Mucosa of descending colon (tissue), 3 donors: ENCODE measurements around the gene BTBD18. TPM values are rescaled to one million over a fixed set of nuclear protein-coding genes. Genes with fewer than 3 reads are reported as not detected.
"Not testable (repeated sequence)": the region's sequence is repeated elsewhere in the genome, so short reads cannot be mapped to it uniquely, and the experiment has no call there.

ENCODE experiments used
- ATAC-seq: fragments of 200-7000 bp; cut with Tn5 transposase; one replicate; pipeline ENCODE4 v1.9.1; 2020; ENCODE audit warnings: mild to moderate bottlenecking, moderate library complexity
- DNase-seq, 3 donors: peaks; one replicate each; pipeline ENCODE4 v3.0.0-alpha.2; 2020
- H3K36me3 ChIP-seq: fragments of 200-600 bp; one replicate; pipeline ENCODE4 v1.8.0; 2021; ENCODE audit warnings: low read depth, mild to moderate bottlenecking
- H3K4me1 ChIP-seq: fragments of 200-600 bp; one replicate; pipeline ENCODE4 v1.8.0; 2021; ENCODE audit warnings: low read depth, mild to moderate bottlenecking
- H3K4me3 ChIP-seq: fragments of 200-600 bp; one replicate; pipeline ENCODE4 v1.8.0; 2021; ENCODE audit warnings: mild to moderate bottlenecking
- H3K9me3 ChIP-seq: fragments of 200-600 bp; one replicate; pipeline ENCODE4 v1.8.0; 2021; ENCODE audit warnings: mild to moderate bottlenecking
- CTCF ChIP-seq: fragments of 200-600 bp; IDR thresholded peaks from one replicate; pipeline ENCODE4 v1.8.0; 2022; ENCODE audit warnings: antibody characterized with exemption, mild to moderate bottlenecking
- intact Hi-C, 2 donors: fragments of 100-400 bp; cut with DNase I in 1 of 2; cut with micrococcal nuclease in 1 of 2; formaldehyde crosslinking; loops; one replicate each; pipeline versions ENCODE4 v1.11.0 to v1.11.1; 2022; cut with DNase I, micrococcal nuclease
- total RNA-seq, 3 donors: library from RNA; stranded (reverse); fragmentation: NEBNext Ultra II Directional in 2 of 3; extraction: Animal tissue kit (Norgen Biotek cat#: 25700) in 2 of 3; gene quantifications; one replicate each; pipeline versions ENCODE4 v1.2.1 to v1.2.4, GENCODE V29; 2021 to 2023
- donor health status: DM: no; HTN: no; CAD: no; lungs with moderate emphysema.
- donor health status: DM: no; HTN: no; CAD: no.
- donor health status: DM: no; HTN: yes; CAD: no.

Gene BTBD18
- total RNA-seq, 3 donors from 2014 or later = not detected

- Histone ChIP-seq H3K4me3 (no peak overlapping the region), H3K9me3 (no peaks in the 10 kb centered on the region), H3K36me3 (no peaks in the 10 kb centered on the region), H3K4me1 (no peaks in the 10 kb centered on the region)
- TF ChIP-seq CTCF = no peak
- DNase-seq (no peak), ATAC-seq (no peak)
- intact Hi-C loops = no loop called here
These were observed 24.4 kb downstream of the BTBD18 start for GRCh38 chr11:57727185-57727584.

GRCh38 chr11:57716726-57717125 is 34.9 kb downstream of the BTBD18 start:
- H3K4me3 ChIP-seq, intact Hi-C loops, ATAC-seq, H3K9me3 ChIP-seq, H3K36me3 ChIP-seq, DNase-seq: not testable (repeated sequence)
- H3K4me1 ChIP-seq = peaks cover 11% of the 10 kb centered on the region

- Histone ChIP-seq H3K36me3 (no peaks in the 10 kb centered on the region), H3K4me1 (peaks cover 21% of the 10 kb centered on the region), H3K9me3 (no peaks in the 10 kb centered on the region), H3K4me3 (no peak overlapping the region)
- DNase-seq (no peak), ATAC-seq (no peak)
- intact Hi-C loops = no loop called here
- no peak for TF ChIP-seq CTCF
These were observed 37.8 kb downstream of the BTBD18 start for GRCh38 chr11:57713835-57714234.

GRCh38 chr11:57712256-57713150 is 39.1 kb downstream of the BTBD18 start, which contains the start of gene TMX2:
Gene TMX2, plus strand, starts transcription at chr11:57712593. Its CDS starts 26 bp downstream, at chr11:57712619.
- H3K9me3 ChIP-seq = no peaks in the 10 kb centered on the region
- H3K4me1 ChIP-seq = peaks cover 21% of the 10 kb centered on the region
- H3K4me3 ChIP-seq = peak within 1 kb of the TSS; percentile 92
- H3K36me3 ChIP-seq = no peaks in the 10 kb centered on the region
- DNase-seq (peak; percentile 92 to 97 (median 94)), ATAC-seq (peak; percentile 93)
- intact Hi-C loops = no loop called here
- no peak for TF ChIP-seq CTCF

GRCh38 chr11:57711414-57712255 is 40.0 kb downstream of the BTBD18 start, which contains the start of gene MED19:
Gene MED19, minus strand, starts transcription at chr11:57712215. Its CDS starts 36 bp downstream, at chr11:57712179.
- ATAC-seq = peak; percentile 83
- no peaks in the 10 kb centered on the region for H3K36me3 ChIP-seq
- no peaks in the 10 kb centered on the region for H3K9me3 ChIP-seq
- peak; percentile 86 to 91 (median 89) for DNase-seq
- intact Hi-C loops = no loop called here
- peak within 1 kb of the TSS; percentile 92 for H3K4me3 ChIP-seq
- no peak for TF ChIP-seq CTCF
- peaks cover 21% of the 10 kb centered on the region for H3K4me1 ChIP-seq
